GM21529 (cell line): ENCODE results near the gene ARHGEF1.

Source experiments
- ATAC-seq: cut with Tn5 transposase; IDR thresholded peaks from one replicate; pipeline ENCODE4 v1.9.1; 2021; ENCODE audit not compliant: unreplicated experiment

The ARHGEF1 gene

GRCh38 chr19:41917676-41918075 lies 34.7 kb downstream of the ARHGEF1 start:
- ATAC-seq, result no peak

DNA sequence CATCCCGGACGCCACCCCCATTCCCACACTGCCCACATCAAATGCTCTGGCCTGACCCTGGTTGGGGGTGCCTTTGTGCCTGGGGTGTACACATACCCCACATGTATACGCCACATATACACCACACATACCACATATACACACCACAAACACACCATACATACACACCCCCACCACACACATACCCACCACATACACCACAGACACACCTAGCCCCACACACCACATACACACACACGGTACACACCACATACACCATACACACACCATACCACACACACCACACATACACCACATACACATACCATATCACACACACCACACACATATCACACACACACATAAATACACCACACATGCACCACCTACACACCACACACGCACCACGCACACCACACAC lies 35.1 kb downstream of the ARHGEF1 start:
- ATAC-seq, result no peak

- no peak for ATAC-seq
Measured at GRCh38 chr19:41918653-41919244, 35.8 kb downstream of the ARHGEF1 start.

GRCh38 chr19:41919948-41920712 lies 37.1 kb downstream of the ARHGEF1 start:
- ATAC-seq, result no peak

- ATAC-seq, result no peak
Measured at GRCh38 chr19:41920882-41921576, 38.0 kb downstream of the ARHGEF1 start.

DNA sequence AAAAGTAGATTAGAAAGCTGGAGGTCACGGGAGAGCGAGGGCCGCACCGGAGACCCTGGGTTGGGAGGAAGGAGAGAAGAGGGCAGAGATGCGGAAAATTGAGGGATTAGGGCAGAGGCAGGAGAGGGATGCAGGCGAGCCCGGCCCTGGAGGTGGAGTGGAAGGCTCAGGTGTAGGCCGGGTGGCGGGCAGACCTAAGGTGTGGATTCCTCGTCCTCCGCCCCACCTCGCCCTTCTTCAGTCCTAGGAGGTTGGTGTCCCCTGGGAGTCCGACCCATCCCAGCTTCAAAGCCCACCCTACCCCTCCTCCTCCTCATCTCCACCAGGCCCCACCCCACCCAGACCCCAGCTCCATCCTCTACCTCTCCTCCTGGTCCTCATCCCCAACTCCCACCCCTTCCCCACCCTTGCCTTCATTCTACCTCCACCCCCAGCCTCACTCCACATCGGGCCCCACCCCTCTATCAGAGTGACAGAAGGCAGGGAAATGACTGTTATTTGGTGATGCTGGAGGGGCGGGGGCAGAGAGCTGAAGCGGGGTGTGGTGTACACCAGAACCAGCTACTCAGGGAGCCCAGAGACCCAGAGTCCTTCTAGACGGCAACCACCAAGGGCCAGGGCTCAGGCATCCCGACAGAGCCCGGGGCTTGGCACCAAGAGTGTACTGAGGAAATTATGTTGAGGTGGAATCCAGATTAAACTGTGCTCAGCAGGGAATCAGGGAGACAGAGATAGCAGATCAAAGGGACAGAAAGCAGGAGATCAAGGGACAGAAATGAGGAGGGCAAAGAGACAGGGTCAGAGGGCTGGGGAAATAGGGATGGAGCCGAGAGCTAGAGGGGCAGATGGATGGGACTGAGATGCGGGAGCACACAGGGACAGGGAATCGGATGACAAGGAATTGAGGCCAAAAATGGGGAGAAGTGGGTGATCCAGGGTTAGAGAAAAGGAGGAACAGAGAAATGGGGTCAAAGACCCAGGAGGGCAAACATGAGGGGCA lies 38.9 kb downstream of the ARHGEF1 start:
- no peak for ATAC-seq

GRCh38 chr19:41922585-41922984 lies 39.6 kb downstream of the ARHGEF1 start:
- no peak for ATAC-seq

GRCh38 chr19:41923045-41923788 lies 40.2 kb downstream of the ARHGEF1 start:
- ATAC-seq, result no peak

- ATAC-seq, result no peak
Measured at GRCh38 chr19:41924151-41925145, 41.5 kb downstream of the ARHGEF1 start.

- ATAC-seq, result no peak
Measured at GRCh38 chr19:41925208-41926003, 42.4 kb downstream of the ARHGEF1 start.

GRCh38 chr19:41926028-41926762 lies 43.2 kb downstream of the ARHGEF1 start:
- no peak for ATAC-seq

- ATAC-seq, result no peak
Measured at GRCh38 chr19:41926763-41927496, 43.9 kb downstream of the ARHGEF1 start.

- ATAC-seq, result no peak
Measured at GRCh38 chr19:41927497-41928192, 44.7 kb downstream of the ARHGEF1 start.

DNA sequence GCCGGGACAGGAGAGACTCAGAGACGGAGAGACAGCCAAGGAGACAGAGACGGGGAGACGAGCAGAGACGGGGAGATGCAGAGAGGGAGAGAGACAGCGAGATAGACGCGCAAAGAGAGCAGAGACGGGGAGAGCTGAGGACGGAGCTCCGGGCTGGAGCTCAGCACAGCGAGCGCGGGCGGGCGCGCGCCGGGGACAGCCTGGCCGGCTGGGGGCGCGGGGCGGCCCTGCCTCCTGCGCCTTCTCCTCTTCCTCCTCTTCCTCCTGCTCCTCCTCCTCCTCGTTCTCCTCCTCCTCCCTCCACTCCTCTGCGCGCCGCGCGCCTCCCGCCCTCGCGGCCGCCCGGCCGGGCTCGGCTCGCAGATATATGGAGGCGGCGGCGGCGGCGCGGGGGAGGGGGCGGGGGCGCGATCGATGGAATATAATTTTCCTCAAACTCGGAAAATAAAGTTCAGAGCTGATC lies 45.3 kb downstream of the ARHGEF1 start, which contains the start of gene ERFL:
Gene ERFL (minus strand): TSS at position 229 of the 463 bp plus-strand sequence. CDS start 15,530 bp downstream, outside the sequence.
- no peak for ATAC-seq

- no peak for ATAC-seq
Measured at GRCh38 chr19:41928754-41929535, 46.0 kb downstream of the ARHGEF1 start.
